NCI-H446 treated with DMSO at 0.1 percent for 48 hours (cell line): Measurements from ENCODE around the gene C10orf53.
"Not testable (repeated sequence)": the region's sequence is repeated elsewhere in the genome, so short reads cannot be mapped to it uniquely, and the experiment has no call there.

Experiments
- DNase-seq: peaks from one replicate; lab custom pipeline; 2025; lab: John Stamatoyannopoulos, UW

Gene C10orf53

GRCh38 chr10:49652421-49653272 is 26.8 kb upstream of the C10orf53 start:
- no peak for DNase-seq

- DNase-seq = no peak
Measured at GRCh38 chr10:49653273-49653929, 26.1 kb upstream of the C10orf53 start.

GRCh38 chr10:49654036-49654693 is 25.3 kb upstream of the C10orf53 start:
- no peak for DNase-seq

GRCh38 chr10:49655099-49655498 is 24.4 kb upstream of the C10orf53 start:
- no peak for DNase-seq

- DNase-seq = no peak
Measured at GRCh38 chr10:49656845-49657493, 22.5 kb upstream of the C10orf53 start.

- no peak for DNase-seq
Measured at GRCh38 chr10:49657606-49658005, 21.8 kb upstream of the C10orf53 start.

GRCh38 chr10:49661140-49661856 is 18.2 kb upstream of the C10orf53 start:
- no peak for DNase-seq

- DNase-seq = no peak
Measured at GRCh38 chr10:49662169-49662830, 17.2 kb upstream of the C10orf53 start.

- DNase-seq = no peak
Measured at GRCh38 chr10:49663596-49663995, 15.9 kb upstream of the C10orf53 start.

GRCh38 chr10:49664006-49664841 is 15.2 kb upstream of the C10orf53 start:
- no peak for DNase-seq

- DNase-seq = no peak
Measured at GRCh38 chr10:49664842-49665355, 14.6 kb upstream of the C10orf53 start.

GRCh38 chr10:49666054-49666615 is 13.3 kb upstream of the C10orf53 start:
- no peak for DNase-seq

- no peak for DNase-seq
Measured at GRCh38 chr10:49666685-49667084, 12.8 kb upstream of the C10orf53 start.

- no peak for DNase-seq
Measured at GRCh38 chr10:49667991-49668390, 11.5 kb upstream of the C10orf53 start.

- no peak for DNase-seq
Measured at GRCh38 chr10:49668684-49669083, 10.8 kb upstream of the C10orf53 start.

GRCh38 chr10:49678827-49679479 is 498 bp upstream of the C10orf53 start:
- DNase-seq = no peak

- DNase-seq = not testable (repeated sequence)
Measured at GRCh38 chr10:49682449-49682848, 3.0 kb downstream of the C10orf53 start.

GRCh38 chr10:49682879-49683278 is 3.4 kb downstream of the C10orf53 start:
- no peak for DNase-seq

- DNase-seq = no peak
Measured at GRCh38 chr10:49686651-49687050, 7.2 kb downstream of the C10orf53 start.
